Neural cell (in vitro differentiated cells): ENCODE measurements around the gene NKX2-2.
A peak's percentile ranks its signal among the peaks of the same experiment; 100 is the strongest.

Source experiments
- CTCF ChIP-seq: fragments of 450-650 bp; IDR thresholded peaks from 2 replicates; pipeline ENCODE4 v1.5.1; 2014; ENCODE audit warnings: antibody characterized with exemption, mild to moderate bottlenecking, moderate library complexity; ENCODE audit not compliant: poor library complexity, severe bottlenecking
- EP300 ChIP-seq: fragments of 450-650 bp; conservative IDR thresholded peaks from 2 replicates; pipeline ENCODE4 v1.6.1; 2014; ENCODE audit warnings: antibody characterized with exemption, mild to moderate bottlenecking, moderate library complexity; ENCODE audit not compliant: poor library complexity, severe bottlenecking
- EZH2 ChIP-seq: fragments of 200-600, 300-800 bp; shearing (Covaris generic), sonication (generic); IDR thresholded peaks from 2 replicates; pipeline ENCODE4 v1.6.1; 2014; ENCODE audit warnings: antibody characterized with exemption, low read length, borderline replicate concordance, mild to moderate bottlenecking; ENCODE audit not compliant: insufficient read depth, poor library complexity, severe bottlenecking
- POLR2AphosphoS5 ChIP-seq: IDR thresholded peaks from 2 replicates; pipeline ENCODE4 v1.6.1; 2012
- REST ChIP-seq: IDR thresholded peaks from 2 replicates; pipeline ENCODE4 v1.6.1; 2012; ENCODE audit warnings: borderline replicate concordance

GRCh38 chr20:21529863-21530262, 16.0 kb upstream of the NKX2-2 start:
- TF ChIP-seq CTCF (peak; percentile 47), EP300 (no peak), REST (no peak), POLR2AphosphoS5 (no peak), EZH2 (no peak)
